GM19328 (cell line): ENCODE measurements around the gene ABTB1.
"Not testable (repeated sequence)": the region's sequence is repeated elsewhere in the genome, so short reads cannot be mapped to it uniquely, and the experiment has no call there.

Source experiments
- ATAC-seq: cut with Tn5 transposase; IDR thresholded peaks from one replicate; pipeline ENCODE4 v1.9.1; 2021; ENCODE audit warnings: mild to moderate bottlenecking, moderate library complexity; ENCODE audit not compliant: unreplicated experiment

ABTB1 gene

DNA sequence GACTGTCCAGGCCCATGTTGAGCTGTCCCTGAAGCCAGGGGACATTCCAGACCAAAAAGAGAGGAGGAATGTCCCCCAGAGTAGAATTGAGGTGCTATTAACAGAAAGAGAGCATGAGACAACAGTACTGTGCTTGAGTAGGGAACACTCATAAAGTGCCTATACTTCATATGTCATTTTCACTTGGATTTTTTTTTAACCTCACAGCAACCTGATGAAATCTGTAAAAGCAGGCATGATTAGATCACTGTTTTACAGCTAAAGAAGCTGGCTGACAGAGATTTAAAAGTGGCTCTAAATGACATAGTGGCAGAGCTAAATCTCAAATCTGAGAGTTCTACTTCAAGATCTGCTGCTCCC lies 24.9 kb upstream of the ABTB1 start:
- ATAC-seq = no peak

DNA sequence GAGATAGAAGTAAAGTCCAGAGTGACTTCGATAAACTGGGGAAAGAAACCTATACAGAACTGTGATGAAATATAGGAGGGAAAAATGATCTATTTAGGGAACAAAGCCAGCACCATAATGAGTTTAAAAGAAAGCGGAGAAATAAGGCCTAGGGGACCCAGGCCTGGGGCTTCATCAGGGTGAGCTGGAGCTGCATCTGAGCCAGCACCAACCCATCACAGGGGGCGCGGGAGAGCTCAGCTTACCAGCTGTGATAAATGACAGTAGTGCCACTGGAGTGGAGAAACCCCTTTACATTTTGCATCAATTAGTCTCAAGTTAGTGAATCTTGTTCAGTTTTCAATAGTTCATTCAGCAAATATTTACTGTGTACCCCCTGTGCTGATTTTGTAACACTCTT lies 22.5 kb upstream of the ABTB1 start:
- no peak for ATAC-seq

DNA sequence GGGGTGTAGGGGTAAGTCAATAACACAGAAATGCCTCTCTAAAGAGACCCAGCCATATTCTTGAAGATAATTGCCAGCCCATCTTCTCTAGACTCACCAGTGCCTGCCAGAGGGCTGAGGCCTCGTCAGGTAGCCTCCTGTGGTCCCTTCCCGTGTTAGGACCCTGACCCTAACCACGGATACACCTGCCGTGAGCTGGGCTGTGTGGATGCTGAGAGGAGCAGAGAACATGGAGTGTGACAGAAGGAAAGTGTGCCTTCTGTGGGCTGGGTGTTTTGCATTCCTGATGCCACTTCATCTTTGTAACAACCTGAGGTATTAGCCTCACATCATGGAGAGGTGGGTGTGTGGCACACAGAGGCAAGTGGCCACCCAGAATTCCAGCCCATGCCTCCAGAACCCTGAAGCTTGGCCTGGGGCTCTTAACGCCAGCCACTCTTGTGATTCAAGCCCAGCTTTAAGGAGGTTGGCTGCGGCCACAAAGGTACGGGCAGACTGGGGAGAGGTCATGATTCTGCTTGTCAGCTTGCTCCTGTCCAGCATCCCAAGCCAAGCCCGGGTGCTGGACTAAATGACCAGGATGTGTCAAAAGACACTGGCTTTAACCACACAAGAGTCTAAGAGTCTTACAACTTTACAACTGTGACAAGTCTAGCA lies 21.1 kb upstream of the ABTB1 start:
- no peak for ATAC-seq

DNA sequence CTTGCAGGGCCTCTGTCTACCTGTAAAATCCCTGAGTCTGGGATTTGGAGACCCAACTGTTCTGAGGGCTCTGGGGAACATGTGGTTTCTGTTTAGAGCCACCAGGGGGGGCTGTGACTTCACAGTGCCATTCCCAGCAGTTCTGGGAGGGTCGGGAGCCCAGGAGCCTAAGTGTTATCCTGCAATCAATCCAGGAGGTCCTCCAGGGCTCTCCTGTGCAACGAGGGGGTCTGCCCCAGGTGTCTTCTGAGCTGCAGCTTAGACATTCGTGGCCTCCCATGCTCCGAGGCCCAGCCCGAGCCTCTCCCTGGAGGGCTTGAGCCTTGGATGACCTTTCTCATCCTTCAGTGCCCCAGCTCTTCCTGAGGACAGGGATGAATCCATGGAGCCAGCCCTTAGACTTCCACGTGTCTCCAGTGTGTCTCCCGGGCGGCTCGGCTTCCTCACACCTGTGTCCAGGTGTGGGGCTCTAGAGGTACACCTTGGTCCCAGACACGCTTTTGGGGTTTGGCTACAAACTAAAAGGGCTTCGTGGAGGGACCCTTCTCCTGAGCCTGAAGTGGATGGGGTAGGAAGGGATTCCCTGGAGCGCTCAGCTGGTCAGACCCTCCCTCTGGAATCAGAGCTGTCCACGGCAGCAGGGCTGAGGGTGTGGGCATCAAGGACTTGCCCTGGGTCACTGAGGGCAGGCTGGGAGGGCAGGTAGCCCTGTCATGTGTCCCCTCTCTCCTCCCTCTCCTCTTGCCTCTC lies 20.3 kb upstream of the ABTB1 start:
- ATAC-seq = no peak

DNA sequence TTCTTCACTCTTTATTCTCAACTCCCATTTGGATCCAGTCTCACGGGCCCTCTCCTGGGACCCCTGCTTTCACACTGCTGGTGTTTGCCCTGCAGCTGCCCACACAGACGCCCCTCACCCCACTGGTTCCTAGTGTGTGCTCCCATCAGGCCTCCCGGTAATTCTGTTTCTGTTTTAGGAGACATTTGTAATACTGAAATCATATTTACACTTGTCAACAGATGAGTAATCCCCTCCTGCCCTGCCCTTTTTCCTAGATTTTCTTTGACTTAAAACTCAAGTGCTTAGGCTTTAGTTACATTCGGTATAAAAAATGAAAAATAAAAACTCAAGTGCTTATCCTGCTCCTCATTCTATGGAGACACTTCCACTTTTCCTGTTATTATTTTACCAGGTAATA lies 18.4 kb upstream of the ABTB1 start:
- ATAC-seq = no peak

DNA sequence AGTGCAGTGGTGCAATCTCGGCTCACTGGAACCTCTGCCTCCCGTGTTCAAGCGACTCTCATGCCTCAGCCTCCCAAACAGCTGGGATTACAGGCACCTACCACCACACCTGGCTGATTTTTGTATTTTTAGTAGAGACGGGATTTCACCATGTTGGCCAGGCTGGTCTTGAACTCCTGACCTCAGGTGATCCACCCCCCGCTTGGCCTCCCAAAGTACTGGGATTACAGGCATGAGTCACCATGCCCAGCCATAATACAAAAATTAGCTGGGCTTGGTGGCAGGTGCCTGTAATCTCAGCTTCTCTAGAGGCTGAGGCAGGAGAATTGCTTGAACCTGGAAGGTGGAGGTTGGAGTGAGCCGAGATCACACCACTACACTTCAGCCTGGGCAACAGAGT lies 17.8 kb upstream of the ABTB1 start:
- not testable (repeated sequence) for ATAC-seq

DNA sequence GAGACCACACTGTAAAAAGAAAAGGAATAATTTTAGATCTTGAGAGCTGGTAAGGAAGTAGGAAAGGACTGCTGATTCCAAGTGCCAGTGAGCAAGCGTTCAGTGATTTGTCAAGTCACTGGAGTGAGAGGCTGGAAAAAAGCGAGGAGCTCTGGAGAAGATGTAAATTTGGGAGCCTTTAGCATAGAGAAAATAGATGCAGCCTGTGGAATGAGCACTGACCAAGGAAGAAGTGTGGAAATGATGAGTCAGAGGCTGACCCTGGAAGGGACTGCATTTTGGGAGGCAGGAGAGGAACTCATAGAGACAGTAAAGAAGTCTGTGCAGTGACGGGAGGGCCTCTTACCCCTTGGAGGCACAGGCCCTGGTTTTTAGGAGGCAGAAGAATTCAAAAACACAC lies 17.1 kb upstream of the ABTB1 start:
- ATAC-seq = no peak

DNA sequence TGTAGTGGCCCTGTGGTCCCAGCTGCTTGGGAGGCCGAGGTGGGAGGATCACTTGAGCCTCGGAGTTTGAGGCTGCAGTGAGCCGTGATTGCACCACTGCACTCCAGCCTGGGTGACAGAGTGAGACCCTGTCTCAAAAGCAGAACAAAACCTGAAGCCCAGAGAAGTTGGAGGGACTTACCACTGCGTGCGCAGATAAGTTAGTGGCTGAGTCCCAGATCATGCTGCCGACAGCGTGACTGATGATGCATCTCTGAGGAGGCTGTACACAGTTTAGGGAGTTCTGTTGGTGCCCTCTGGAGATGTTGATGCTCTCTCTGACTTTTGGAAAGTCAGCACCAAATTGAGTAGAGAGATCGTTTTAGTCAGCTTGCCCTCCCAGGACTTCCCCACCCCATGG lies 15.8 kb upstream of the ABTB1 start:
- no peak for ATAC-seq

DNA sequence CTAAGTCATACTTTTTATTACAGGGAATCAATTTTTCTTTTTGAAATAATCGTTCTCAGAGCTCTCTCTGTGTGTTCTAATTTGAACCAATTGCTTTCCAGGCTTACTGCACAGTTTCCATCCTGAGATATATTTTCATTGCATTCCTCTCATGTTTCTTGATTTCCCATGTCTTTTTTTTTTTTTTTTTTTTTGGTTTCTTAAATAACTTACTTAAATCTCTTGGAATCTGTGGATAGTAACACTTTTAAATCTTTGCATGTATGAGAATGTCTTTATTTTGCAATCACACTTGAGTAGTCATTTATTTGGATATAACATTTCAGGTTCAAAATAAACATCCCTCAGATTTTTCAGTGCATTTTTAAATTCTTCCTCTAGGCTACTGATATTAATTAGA lies 14.5 kb upstream of the ABTB1 start:
- no peak for ATAC-seq

DNA sequence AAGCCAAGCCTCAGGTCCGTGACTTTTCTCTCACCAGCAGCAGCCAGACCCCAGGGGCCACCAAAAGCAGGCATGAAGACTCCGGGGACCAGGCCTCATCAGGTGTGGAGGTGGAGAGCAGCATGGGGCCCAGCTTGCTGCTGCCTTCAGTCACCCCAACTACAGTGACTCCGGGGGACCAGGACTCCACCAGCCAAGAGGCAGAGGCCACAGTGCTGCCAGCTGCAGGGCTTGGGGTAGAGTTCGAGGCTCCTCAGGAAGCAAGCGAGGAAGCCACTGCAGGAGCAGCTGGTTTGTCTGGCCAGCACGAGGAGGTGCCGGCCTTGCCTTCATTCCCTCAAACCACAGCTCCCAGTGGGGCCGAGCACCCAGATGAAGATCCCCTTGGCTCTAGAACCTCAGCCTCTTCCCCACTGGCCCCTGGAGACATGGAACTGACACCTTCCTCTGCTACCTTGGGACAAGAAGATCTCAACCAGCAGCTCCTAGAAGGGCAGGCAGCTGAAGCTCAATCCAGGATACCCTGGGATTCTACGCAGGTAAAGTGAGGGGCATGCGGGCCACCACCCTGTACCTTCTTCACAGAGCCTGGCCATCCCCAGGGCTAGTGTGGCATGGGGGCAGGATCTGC lies 12.0 kb upstream of the ABTB1 start:
- no peak for ATAC-seq

DNA sequence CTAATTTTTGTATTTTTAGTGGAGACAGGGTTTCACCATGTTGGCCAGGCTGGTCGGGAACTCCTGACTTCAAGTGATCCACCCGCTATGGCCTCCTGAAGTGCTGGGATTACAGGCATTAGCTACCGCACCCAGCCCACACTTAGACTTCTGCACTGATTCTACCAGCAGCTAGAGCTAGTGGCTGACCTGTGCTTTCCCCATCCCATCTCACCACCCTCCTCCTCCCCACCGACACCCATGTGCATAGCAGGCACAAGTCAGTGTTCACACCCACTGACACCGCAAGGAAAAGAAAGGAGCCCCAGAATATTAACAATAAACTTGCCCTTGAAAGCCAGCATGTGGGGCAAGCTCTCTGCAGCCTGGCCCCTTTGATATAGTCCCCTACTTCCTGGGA lies 11.2 kb upstream of the ABTB1 start:
- no peak for ATAC-seq

DNA sequence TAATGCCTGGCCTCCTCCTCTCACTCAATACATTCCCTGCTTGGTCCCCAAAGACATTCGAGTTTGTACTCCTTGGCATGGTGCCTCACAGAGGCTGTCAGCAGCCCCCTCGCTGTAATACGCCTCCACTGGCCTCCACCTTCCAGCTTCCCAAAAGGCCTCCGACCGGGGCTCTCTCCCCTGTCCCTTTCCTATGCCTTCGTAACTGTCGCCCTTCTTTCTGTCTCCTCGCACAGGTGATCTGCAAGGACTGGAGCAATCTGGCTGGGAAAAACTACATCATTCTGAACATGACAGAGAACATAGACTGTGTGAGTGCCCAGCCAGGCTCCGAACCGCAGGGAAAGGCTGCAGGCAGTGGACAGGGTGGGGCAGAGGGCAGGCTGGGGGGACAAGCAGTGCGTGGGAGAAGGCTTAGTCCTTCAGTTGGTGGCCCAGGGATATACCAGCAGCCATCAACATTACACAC lies 10.7 kb upstream of the ABTB1 start:
- ATAC-seq = no peak

DNA sequence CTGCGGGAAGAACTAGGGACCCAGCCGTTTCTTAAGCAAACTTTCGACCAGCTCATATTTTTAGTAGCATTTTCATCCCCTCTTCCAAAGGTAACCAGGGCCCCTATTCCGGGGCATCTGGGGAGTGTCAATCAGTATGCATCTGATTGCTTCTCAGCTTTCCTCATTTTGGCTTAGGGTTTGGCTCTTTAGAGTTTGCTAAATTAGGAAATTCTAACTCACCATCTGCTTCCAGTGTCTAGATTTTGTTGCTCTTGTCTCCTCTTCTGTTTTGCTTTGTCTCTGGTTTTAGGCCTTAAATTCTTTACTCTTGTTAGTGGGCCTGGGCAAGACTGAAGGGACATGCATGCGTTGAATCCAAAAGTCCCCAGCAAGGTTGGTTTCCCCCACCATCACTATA lies 9.6 kb upstream of the ABTB1 start:
- ATAC-seq = no peak

DNA sequence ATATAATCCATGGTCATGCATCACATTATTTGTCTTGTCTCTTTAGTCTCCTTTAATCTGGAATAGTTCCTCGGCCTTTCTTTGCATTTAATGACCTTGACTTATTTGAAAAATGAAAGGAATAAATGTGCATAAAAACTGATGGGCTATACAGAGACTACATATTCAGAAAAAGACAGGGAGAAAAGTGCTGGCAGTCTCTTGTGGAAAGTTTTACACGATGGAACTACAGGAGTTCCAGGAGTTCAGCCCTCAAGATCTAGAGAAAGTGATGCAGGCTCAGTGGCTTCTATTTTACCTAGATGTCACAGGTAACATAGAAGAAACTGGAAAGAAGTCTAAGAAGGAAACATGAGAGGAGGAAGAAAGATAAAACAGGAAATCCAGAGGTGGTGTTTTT lies 7.6 kb upstream of the ABTB1 start:
- ATAC-seq = no peak

DNA sequence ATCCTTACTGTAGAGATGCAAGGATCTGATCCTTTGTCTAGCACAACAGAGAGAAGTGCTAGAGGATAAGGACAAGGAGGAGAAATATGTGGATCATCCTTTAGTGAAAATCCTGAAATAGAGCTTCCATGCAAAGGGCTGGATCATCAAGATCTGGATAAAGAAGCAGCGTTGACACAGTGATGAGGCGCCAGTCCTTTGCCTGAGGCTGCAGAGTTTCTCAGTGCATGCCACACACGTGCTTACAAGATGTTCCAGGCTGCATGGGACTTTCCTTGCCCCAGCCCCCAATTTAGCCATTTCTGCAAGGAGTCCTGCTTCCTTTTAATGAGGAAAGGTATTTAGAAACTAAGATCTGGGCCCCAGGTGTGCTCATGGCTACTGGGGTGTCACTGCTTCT lies 7.2 kb upstream of the ABTB1 start:
- ATAC-seq = no peak

DNA sequence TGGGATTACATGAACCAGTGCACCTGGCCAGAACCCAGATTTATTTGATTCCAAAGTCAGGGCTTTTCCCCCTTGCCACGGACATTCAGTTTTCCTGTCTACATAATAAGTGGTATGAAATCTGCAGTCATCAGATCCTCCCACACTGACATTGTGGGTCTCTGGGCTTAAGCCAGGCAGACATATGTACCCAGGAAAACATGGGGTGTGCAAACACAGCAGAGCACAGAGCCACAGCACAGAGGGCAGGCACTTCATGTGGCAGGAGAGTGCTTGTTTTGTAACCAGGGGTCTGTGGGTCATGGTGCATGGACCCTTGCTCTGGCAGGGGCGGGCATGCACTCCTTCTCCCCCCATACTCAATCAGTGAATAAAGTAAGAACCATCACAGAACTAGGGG lies 6.1 kb upstream of the ABTB1 start:
- no peak for ATAC-seq

DNA sequence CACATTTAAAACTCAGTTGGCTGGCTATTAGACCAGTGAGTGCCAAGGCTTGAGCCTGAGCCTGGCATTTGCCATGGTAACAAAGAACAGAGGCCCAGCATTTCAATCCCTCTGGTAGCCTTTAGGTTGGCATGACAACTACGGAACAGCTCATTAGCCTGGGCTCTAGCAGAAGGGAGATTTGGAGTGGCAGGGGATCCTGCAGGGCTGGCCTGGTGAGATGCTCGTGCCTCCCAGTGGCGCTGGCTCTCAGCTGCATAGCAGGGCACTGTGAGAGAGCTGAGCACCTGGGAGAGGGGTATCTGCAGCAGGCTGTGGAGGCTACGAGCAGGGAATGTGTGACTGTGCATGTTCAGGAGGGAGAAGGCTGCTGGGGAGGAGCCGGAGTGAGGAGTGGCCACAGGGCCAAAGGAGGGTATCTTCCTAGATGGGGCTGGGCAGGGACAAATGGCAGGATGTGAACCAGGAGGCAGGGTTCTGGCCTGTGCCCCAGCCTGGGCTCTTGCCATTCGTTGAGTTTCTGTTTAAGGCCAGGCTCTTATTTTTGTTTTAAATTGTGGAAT lies 5.6 kb upstream of the ABTB1 start:
- no peak for ATAC-seq

DNA sequence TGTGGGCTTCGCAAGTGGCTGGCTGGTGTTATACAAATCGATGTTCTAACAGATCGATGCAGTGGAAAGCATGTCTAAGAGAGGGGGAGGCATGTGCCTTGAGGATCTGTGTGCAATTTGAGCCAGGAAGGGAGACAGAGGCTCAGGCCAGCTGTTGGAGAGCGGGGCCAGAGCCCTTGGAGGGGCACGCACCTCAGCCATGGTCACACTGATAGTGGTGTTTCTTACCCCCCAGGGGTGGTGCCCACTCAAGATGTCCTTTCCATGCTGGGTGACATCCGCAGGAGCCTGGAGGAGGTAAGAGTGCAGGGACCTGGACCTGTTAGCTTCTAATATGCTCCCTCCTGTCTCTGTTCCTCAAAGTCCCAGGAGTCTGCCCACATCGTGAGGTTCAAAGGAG lies 3.8 kb upstream of the ABTB1 start:
- no peak for ATAC-seq

DNA sequence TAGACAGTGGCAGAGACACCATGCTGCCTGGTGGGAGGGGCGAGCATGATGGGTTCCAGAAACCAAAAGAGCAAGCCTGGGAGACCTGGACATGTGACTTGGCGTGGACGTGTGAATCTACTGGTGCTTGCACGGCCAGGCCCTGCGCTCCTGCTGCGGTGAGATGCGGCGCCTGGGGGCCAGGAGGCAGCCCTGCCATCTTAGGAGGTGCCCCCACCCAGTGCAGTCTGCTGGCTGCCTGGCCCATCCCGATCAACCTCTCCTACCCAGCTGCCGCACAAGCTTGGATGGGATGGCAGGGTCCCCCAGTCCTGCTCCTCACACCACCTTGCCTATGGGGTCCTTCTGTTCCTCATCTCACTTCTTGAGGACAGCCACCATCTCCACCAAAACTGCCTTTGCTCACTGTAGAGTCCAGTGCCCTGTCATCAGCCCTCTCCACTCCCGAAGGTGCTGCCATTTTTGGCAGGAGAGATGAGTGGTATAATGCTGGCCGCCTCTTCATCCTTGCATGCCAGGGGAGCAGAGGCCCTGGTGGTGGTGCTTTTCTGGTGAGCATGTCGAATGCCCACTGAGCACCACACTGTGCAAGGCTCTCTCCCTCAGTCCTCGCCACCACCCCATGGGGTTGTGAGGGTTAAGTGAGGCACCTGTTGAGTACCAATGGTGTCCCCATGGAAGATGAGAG lies 3.1 kb upstream of the ABTB1 start:
- no peak for ATAC-seq

DNA sequence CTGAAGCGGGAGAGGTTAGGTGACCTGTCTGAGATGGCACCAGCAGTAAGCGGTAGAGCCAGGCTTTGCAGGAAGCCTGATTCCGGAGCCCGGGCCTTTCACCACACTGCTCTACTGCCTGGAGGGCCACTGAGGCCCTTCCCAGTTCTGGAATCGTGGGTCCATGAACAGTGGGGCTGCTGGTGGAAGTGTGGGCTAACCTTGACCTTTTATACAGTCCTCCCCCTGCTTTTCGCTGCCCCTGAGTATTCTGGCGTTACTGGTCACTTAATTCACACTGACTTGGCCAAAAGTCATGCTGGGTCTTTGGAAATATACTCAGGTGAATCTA lies 2.6 kb upstream of the ABTB1 start:
- ATAC-seq = no peak

DNA sequence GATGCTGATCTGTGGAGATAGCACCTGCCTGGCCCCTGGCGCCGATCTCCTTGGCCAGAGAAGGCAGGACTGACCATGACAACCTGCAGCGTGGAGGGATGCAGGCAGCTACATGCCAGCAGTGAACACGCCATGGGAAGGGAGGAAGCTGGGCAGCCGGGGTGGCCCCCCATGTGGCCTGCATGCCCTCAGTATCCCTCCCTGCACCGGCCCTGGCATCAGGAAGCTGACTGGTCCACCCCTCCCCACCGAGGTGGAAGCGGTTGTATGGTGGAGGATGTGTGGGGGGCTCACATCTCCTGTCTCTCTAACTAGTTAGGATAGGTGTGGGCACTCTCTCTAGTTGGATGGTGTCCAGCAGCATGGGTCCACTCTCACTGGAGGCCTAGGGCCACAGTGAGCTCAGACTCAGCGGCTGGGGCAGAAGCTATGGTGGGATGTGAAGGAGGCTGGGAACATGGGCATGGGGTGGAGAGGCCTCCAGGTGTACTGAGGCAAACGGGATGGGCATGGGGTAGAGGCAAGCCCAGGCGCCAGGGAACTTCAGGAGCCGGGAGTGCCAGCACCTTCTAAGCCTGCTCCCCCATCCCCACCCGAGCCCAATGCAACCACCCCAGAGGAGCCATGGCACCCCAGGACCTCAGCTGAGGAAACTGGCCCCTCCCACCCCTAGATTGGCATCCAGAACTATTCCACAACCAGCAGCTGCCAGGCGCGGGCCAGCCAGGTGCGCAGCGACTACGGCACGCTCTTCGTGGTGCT lies 1.8 kb upstream of the ABTB1 start:
- ATAC-seq = no peak
